ENCODE data around the gene ZNF503.

Gene ZNF503

GRCh38 chr10:75407713-75408508 lies 6.3 kb upstream of the ZNF503 start:
- Histone ChIP-seq H3K36me3 (ENCODE audit: insufficient read depth, low read length) (no peaks in the 10 kb centered on the region), H3K4me1 (ENCODE audit: insufficient read depth, low read length, poor library complexity, severe bottlenecking) (no peaks in the 10 kb centered on the region), H3K9ac (ENCODE audit: low read depth, low read length, poor library complexity, severe bottlenecking) (no peak overlapping the region), H3K79me2 (ENCODE audit: insufficient read depth, low read length) (no peaks in the 10 kb centered on the region), H3K4me2 (ENCODE audit: low read depth, low read length, poor library complexity, severe bottlenecking) (no peak overlapping the region), H3K9me3 (ENCODE audit: insufficient read depth, low read depth, low read length) (no peaks in the 10 kb centered on the region), H3K9me2 (replicated peaks; ENCODE audit: low read depth, low read length) (no peaks in the 10 kb centered on the region), H3K4me3 (ENCODE audit: low read length, poor library complexity, severe bottlenecking) (no peak overlapping the region), H3F3A (ENCODE audit: low read depth) (no peaks in the 10 kb centered on the region), H2AFZ (ENCODE audit: low read length) (no peak overlapping the region), H3K27me3 (ENCODE audit: insufficient read depth, low read length, poor library complexity, severe bottlenecking) (no peaks in the 10 kb centered on the region), H4K20me1 (ENCODE audit: insufficient read depth, low read length, poor library complexity, severe bottlenecking) (no peaks in the 10 kb centered on the region)
- TF ChIP-seq EZH2phosphoT487 (IDR thresholded peaks at IDR 0.05; ENCODE audit: borderline replicate concordance) (no peak), CTCF (conservative IDR thresholded peaks at IDR 0.05; ENCODE audit: low read length) (no peak)

DNA sequence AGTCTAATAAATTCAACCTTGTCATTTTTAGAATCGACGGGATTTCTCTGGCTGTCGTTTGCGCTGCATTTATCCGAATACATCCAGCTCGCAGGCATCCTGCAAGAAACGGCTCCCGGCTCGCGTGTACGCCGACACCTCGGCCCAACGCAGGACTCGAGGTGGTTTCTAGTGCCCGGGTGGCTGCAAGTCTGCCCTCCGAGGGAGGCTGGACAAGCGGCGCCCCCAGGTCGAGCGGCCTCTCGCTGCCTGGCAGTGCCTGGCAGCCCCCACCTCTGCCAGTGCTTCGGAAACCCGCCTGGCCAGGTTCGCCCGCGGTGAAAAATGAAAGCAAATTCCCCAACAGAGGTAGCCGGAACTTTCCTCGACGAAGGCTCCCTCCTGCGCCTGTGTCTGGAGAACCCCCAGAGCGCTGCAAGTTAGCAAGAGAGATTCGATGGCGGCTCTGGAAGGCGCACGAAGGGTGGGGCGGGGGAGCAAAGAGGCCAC lies 5.7 kb upstream of the ZNF503 start:
- Histone ChIP-seq H3K4me1 (ENCODE audit: insufficient read depth, low read length, poor library complexity, severe bottlenecking) (no peaks in the 10 kb centered on the region), H3K9ac (ENCODE audit: low read depth, low read length, poor library complexity, severe bottlenecking) (no peak overlapping the region), H3K27me3 (ENCODE audit: insufficient read depth, low read length, poor library complexity, severe bottlenecking) (no peaks in the 10 kb centered on the region), H3K4me3 (ENCODE audit: low read length, poor library complexity, severe bottlenecking) (no peak overlapping the region), H2AFZ (ENCODE audit: low read length) (no peak overlapping the region), H3F3A (ENCODE audit: low read depth) (no peaks in the 10 kb centered on the region), H4K20me1 (ENCODE audit: insufficient read depth, low read length, poor library complexity, severe bottlenecking) (no peaks in the 10 kb centered on the region), H3K79me2 (ENCODE audit: insufficient read depth, low read length) (no peaks in the 10 kb centered on the region), H3K9me3 (ENCODE audit: insufficient read depth, low read depth, low read length) (no peaks in the 10 kb centered on the region), H3K4me2 (ENCODE audit: low read depth, low read length, poor library complexity, severe bottlenecking) (no peak overlapping the region), H3K36me3 (ENCODE audit: insufficient read depth, low read length) (no peaks in the 10 kb centered on the region), H3K9me2 (replicated peaks; ENCODE audit: low read depth, low read length) (no peaks in the 10 kb centered on the region)
- TF ChIP-seq CTCF (conservative IDR thresholded peaks at IDR 0.05; ENCODE audit: low read length) (no peak), EZH2phosphoT487 (IDR thresholded peaks at IDR 0.05; ENCODE audit: borderline replicate concordance) (no peak)

- Histone ChIP-seq H4K20me1 (ENCODE audit: insufficient read depth, low read length, poor library complexity, severe bottlenecking) (no peaks in the 10 kb centered on the region), H3K9me3 (ENCODE audit: insufficient read depth, low read depth, low read length) (no peaks in the 10 kb centered on the region), H3K79me2 (ENCODE audit: insufficient read depth, low read length) (no peaks in the 10 kb centered on the region), H3K4me2 (ENCODE audit: low read depth, low read length, poor library complexity, severe bottlenecking) (no peak overlapping the region), H3K9me2 (replicated peaks; ENCODE audit: low read depth, low read length) (no peaks in the 10 kb centered on the region), H3K9ac (ENCODE audit: low read depth, low read length, poor library complexity, severe bottlenecking) (no peak overlapping the region), H3K4me3 (ENCODE audit: low read length, poor library complexity, severe bottlenecking) (no peak overlapping the region), H3K27me3 (ENCODE audit: insufficient read depth, low read length, poor library complexity, severe bottlenecking) (no peaks in the 10 kb centered on the region), H3F3A (ENCODE audit: low read depth) (no peaks in the 10 kb centered on the region), H3K36me3 (ENCODE audit: insufficient read depth, low read length) (no peaks in the 10 kb centered on the region), H3K4me1 (ENCODE audit: insufficient read depth, low read length, poor library complexity, severe bottlenecking) (no peaks in the 10 kb centered on the region), H2AFZ (ENCODE audit: low read length) (no peak overlapping the region)
- TF ChIP-seq CTCF (conservative IDR thresholded peaks at IDR 0.05; ENCODE audit: low read length) (no peak), EZH2phosphoT487 (IDR thresholded peaks at IDR 0.05; ENCODE audit: borderline replicate concordance) (no peak)
These were observed 5.1 kb upstream of the ZNF503 start for GRCh38 chr10:75406462-75407223.
